Activated CD8-positive, alpha-beta memory T cell treated with anti-CD3 and anti-CD28 coated beads for 1 hour (primary cell): ENCODE results near the gene RTN4RL2.
"Not testable (repeated sequence)": the region's sequence is repeated elsewhere in the genome, so short reads cannot be mapped to it uniquely, and the experiment has no call there.

Source experiments
- DNase-seq, 2 donors: peaks; one replicate each; pipeline ENCODE4 v3.0.0-alpha.2; 2020; ENCODE audit warnings: low read depth in 1 of 2; ENCODE audit errors: extremely low read depth in 1 of 2

RTN4RL2 gene

GRCh38 chr11:57432149-57432561 lies 28.2 kb upstream of the RTN4RL2 start:
- DNase-seq = no peak

- no peak for DNase-seq
These were observed 27.6 kb upstream of the RTN4RL2 start for GRCh38 chr11:57432714-57433163.

GRCh38 chr11:57434640-57435546 lies 25.4 kb upstream of the RTN4RL2 start:
- no peak for DNase-seq

- no peak for DNase-seq
These were observed 24.3 kb upstream of the RTN4RL2 start for GRCh38 chr11:57436031-57436430.

DNA sequence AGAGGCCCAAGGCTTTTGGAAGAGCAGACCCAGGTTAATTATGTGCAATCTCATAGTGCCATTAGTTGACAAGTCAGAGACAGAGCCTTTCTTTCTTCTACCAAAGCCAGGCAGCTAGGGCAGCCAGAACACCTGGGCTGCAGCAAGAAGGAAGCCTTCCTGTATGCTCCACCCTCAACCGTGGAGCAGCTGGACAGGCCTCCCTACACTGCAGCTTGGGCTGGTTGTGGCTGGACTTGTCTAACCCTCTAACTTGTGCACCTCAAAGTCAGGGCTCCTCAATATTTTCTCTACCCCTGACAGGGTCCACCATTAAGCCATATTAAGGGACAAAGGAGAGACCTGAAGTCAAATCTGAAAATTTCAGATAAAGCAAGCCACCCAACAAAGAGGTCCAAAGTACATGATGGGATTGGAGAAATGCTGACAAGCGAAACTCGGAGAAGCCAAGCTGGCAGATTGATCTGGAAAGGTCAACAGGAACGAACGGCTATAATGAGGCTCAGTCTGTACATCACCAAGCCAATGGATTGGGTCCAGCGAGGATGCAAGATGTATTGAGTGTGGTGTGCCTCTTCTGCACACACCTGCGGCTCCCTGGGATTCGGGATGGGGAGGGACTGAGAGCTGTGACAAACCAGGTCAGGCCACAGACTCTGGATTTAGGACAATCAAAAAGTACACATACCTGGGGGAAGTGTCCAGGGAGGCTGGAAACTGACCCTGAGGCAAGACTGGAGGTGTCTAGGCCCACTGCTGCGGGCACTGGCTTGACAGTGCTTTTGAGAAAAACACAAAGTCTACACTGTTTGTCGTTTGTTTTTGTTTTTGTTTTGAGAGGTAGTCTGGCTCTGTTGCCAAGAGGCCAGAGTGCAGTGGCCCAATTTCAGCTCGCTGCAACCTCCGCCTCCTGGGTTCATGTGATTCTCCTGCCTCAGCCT lies 21.7 kb upstream of the RTN4RL2 start:
- no peak for DNase-seq

DNA sequence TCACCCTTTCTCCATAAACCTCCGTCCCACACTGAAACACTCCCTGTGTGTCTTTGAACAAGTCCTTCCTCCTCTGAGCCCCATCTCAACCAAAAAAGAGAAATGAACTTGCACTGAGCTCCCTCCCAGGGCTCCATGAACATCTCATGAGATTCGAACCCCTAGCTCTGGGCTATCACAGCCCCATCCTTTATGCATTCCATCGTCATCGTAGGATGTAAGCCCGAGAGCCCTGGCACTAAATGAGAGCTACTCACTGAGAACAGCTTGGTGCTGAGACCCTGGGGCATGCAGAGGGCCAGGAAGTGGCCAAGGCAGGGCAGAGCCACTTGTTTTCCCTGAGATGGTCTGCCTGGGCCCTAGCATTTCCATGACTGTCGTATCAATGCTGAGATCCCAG lies 20.5 kb upstream of the RTN4RL2 start:
- no peak for DNase-seq

- no peak for DNase-seq
These were observed 19.4 kb upstream of the RTN4RL2 start for GRCh38 chr11:57440744-57441414.

GRCh38 chr11:57444362-57445121 lies 15.8 kb upstream of the RTN4RL2 start:
- no peak for DNase-seq

DNA sequence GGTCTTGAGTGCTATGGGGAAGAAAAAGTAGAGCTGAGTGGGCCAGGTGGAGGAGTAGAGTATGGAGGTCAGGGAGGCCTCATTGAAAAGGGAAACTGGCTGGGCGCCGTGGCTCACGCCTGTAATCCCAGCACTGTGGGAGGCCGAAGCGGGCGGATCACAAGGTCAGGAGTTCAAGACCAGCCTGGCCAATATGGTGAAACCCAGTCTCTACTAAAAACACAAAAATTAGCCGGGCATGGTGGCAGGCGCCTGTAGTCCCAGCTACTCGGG lies 15.3 kb upstream of the RTN4RL2 start:
- not testable (repeated sequence) for DNase-seq

GRCh38 chr11:57446055-57446454 lies 14.3 kb upstream of the RTN4RL2 start:
- DNase-seq = no peak

DNA sequence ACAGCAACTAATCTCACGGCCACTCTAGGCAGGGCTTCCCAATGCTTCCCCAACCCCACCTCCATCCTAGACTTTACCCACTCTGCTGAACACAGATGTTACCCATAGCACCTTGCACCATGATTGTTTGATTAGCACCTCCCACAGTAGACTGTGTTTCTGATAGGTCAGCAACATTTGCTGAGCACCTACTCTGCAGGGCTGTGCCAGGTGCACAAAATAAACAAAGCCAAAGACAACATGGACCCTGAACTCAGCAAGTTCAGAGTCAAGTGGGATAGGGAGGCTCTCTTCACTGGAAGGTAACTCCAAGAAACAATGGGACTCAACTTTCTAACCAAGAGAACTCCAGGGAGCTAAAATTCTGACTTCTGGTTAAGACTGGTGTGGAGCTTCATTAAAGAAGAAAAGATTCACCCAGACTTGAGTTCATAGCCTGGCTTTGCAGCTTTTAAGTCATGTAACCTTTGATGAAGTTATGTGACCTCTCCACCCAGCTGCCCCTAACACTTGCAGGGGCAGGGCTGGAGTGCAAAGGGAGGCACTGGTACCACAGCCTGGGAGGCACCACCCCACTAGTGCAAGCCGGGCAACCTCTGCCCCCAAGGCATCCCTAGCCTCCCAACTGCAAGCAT lies 6.7 kb upstream of the RTN4RL2 start:
- DNase-seq = no peak

DNA sequence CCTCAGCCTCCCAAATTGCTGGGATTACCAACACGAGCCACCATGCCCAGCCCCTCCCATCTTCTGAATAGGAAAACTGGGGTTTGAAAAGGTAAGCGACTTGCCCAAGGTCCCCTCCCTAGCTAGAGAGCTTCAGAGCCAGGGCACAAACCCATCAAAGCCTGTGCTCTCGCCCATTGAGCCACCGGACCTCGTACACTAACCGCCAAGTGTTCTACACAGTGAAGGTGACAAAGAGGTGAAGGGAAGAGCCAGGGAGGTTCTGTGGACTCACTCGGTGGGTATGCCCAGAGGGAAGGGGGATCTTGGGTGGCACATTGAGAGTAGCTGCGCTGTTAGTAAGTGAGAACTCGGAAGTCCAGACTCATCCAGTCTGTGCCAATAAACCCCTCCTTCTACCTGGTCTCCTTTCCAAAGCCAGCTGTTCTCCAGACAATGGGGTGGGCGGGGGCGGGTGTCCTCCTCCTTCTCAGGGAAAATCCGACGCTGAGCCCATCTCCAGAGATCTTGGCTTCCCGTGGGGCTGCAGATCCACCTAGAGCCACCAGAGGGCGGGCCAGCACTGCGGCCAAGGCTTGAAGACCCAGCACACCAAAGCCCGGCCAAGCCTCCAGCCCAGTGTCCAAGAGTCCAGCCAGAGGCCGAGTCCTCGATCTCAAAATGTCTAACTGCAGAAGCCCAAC lies 3.2 kb upstream of the RTN4RL2 start:
- DNase-seq = peak; percentile 45 to 54

DNA sequence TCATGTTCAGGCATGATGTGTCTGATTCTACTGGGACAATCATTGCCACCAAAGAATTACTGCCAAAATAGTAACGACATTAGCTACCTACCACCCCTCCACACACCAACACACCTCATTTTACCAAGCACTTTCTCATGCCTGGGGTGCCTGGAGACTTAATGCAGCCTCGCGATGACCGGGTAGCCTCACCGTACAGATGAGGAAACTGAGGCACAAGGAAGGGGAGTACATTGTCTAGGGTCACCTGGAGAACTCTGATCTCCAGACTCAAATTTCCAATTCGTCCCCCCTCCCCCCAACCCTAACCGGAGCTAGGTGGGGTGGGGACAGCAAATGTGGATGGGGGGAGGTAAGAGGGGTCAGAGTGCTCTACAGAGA lies 2.7 kb upstream of the RTN4RL2 start:
- no peak for DNase-seq

DNA sequence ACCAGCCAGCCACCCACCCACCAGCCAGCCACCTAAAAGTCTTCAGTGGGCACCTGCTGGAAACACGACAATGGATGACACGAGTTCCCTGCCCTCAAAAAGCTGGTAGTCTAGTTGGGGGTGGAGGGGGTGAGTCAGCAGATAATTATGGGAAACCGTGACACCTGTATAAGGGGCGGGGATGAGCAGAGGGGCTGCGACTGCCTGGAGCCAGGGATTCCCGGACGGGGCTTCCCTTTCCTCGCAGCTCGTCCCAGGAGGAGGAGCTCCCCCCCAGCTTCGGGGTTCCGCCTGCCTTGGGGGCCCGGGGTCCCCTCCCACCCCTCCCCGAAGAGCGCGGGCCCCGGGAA lies 2.3 kb upstream of the RTN4RL2 start:
- no peak for DNase-seq

DNA sequence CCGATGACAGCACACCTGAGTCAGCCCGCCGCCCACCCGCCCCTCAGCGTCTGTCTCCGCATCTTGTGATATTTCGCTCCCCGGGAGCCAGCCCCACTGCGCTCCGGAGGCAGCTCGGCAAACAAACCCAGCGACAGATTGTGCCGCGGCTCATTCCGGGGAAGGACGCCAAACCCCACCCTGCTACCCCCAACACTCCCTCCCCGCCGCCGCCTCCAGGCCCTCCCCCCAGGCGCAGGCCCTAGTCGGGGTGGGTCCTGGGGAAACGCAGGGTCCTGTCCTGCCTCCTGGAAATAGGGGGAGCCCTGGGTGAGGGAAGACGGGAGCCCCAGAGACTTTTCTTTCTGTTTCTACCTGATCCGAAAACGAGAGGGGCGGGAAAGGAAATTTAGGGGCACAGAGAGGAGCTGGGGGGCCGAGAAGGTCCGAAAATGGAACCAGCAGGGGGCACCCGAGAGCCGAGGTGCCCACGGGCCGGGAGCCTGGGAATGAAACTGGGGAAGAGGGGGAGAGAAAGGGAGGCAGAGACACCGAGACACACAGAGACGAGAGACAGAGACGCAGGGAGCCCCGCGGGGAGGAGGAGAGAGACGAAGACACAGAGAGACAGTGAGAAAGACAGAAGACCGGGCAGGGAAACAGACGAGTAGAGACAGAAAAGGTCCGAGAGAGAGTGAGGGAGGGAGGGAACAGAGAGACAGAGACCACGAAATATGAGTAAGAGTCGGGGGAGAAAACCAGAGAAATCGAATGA lies 1.7 kb upstream of the RTN4RL2 start:
- DNase-seq = no peak

DNA sequence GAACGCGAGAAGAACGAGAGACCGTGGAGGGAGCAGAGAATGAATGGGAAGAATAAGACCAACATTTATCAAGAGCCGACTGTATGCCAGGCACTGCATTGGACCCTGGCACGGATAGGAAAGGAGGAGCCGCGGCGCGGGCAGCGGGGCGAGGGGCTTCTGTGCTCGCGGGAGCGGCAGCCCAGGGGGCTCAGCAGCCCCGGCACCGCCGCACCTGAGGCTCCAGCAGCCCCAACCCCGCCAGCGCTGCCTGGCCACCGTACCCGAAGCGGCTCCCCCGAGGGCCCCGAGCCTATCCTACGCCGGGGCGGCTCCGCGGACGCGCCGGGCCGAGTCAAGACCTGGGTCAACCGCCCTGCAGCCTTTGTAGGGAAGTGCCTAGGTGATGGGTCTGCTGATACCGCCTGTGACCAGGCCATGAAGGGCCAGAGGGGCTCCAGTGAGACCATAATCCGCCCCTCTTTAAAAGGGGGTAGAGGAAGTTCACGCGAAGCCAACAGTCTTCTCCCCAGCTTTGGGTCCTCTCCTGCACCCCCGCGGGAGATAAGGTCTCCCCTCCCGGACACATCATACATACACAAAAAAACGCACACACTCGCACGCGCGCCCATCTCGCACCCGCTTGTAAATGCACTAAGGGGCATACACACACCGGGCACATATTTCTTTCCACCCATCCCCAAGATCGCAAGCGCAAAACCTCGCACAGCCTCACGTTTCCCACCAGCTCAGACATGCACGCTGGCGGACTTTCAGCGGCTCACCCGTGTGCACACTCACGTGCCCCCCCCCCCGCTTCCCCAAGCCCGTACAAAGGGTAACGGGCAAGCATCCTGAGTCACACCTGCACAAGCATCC lies 935 bp upstream of the RTN4RL2 start:
- DNase-seq = no peak

DNA sequence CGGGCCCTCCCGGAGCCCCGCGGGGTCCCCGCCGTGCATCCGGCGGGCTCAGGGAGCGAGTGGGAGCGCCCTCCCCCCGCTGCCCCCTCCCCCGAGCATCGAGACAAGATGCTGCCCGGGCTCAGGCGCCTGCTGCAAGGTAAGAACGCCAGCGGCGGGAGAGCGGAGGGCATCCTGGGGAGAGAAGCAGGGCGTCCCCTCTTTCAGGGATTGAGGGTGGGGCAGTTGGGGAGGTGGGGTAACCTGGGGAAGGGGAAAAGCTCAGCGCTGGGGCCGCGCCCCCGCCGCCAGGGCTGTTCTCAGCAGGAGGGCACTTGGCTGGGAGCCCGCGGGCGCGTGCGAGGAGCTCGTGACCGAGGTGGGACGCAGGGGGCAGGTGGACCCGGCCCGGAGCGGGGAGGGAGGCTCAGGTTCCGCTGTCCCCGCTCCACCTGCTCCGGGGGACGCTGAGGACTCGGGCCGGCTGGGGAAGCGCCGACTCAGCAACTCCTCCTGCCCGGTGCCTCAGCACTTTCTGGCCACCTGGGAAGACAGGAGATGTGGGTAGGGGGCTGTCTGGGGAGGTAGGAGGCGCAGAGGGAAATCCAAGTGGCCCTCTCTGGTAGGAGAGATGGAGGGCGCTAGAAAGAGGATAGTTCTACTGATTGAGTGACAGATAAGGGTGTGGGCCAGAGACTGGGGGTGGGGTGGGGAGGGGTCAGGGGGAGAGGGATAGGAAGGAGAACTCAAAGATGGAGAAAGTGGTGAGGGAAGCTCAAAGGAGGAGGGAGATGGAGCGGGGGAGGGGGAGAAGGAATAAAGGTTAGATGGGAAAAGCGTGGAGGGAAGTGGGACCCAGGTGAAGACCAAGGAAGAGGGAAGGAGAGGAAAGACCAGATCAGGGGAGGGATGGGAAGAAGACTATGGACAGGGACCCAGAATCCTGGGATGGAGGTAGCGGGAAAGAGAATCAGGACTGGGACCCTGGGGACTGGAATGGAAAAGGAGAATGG lies 726 bp downstream of the RTN4RL2 start:
- no peak for DNase-seq
